ENCODE results near the gene CD300LF.

DNA sequence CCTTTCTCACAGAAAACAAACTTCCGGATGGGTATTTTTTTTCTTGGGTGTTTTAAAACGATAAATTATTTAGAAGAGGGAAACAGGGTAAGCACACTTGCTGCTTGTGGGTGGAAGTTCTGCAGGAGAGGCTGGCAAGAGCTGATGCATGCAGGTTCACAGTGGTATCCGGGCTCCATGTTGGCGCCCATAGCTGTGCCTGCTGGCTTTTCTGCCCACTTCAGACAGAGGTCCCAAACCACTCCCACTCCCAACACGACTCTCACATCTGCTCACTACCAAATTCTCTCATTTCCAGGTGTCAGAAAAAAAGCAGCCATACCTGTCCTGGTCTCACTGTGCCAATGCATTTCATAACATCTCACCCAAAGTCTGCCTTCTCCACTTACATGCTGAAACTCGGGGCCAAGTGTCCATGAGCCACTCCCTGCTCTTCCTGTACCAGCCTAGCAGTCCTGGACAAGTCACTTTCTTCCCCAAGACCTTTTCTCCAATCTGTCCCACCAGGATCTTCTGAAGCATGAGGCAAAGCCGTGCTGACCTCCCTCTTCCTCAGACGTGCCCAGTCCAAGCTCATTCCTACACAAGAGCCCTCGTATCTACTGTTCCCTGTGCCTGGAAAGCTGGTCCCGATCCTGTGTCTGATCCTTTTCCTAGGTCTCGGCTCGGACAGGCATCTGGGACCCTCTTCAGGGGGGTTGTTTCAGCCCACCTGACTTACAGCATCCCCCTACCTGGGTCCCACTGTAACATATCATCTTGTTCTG lies 1.5 kb downstream of the CD300LF start:
- TF ChIP-seq, protein P1, sequence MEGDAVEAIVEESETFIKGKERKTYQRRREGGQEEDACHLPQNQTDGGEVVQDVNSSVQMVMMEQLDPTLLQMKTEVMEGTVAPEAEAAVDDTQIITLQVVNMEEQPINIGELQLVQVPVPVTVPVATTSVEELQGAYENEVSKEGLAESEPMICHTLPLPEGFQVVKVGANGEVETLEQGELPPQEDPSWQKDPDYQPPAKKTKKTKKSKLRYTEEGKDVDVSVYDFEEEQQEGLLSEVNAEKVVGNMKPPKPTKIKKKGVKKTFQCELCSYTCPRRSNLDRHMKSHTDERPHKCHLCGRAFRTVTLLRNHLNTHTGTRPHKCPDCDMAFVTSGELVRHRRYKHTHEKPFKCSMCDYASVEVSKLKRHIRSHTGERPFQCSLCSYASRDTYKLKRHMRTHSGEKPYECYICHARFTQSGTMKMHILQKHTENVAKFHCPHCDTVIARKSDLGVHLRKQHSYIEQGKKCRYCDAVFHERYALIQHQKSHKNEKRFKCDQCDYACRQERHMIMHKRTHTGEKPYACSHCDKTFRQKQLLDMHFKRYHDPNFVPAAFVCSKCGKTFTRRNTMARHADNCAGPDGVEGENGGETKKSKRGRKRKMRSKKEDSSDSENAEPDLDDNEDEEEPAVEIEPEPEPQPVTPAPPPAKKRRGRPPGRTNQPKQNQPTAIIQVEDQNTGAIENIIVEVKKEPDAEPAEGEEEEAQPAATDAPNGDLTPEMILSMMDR (IDR thresholded peaks at IDR 0.05), result no peak
- no peak for TF ChIP-seq POLR2A (IDR thresholded peaks at IDR 0.05)

Measured in gastroesophageal sphincter (tissue), 3 donors.